Thoracic aorta (tissue), 2 donors: ENCODE measurements around the gene LHX6. TPM values are rescaled to one million over a fixed set of nuclear protein-coding genes. Genes with fewer than 3 reads are reported as not detected.

Source experiments
- ATAC-seq: fragments of 150-250 bp; one replicate; pipeline ENCODE4 v1.8.0; 2017; ENCODE audit warnings: low read depth; ENCODE audit not compliant: insufficient number of reproducible peaks, low FRiP score
- DNase-seq: peaks from one replicate; pipeline ENCODE4 v3.0.0-alpha.2; 2020; ENCODE audit warnings: low spot score
- H3K27ac ChIP-seq, 2 donors: fragments of 200-600 bp; sonication (generic); 1 replicate in 1 of 2; 2 replicates in 1 of 2; pipeline ENCODE4 v1.5.1; 2016; ENCODE audit warnings: mild to moderate bottlenecking in 2 of 2, moderate library complexity in 2 of 2
- H3K27me3 ChIP-seq: fragments of 200-600 bp; sonication (generic); replicated peaks from 2 replicates; pipeline ENCODE4 v1.6.0; 2016; ENCODE audit warnings: mild to moderate bottlenecking; ENCODE audit not compliant: insufficient read depth
- H3K36me3 ChIP-seq: fragments of 200-600 bp; sonication (generic); one replicate; pipeline ENCODE4 v1.5.1; 2016
- H3K4me1 ChIP-seq, 2 donors: fragments of 200-600 bp; sonication (generic); 1 replicate in 1 of 2; 2 replicates in 1 of 2; pipeline versions ENCODE4 v1.5.1 to v1.6.0; 2016; ENCODE audit warnings: low read depth in 2 of 2, mild to moderate bottlenecking in 1 of 2; ENCODE audit not compliant: control insufficient read depth in 1 of 2
- H3K4me3 ChIP-seq: fragments of 200-600 bp; sonication (generic); 2 replicates; pipeline ENCODE4 v1.5.1; 2016; ENCODE audit warnings: mild to moderate bottlenecking
- H3K9me3 ChIP-seq: fragments of 200-600 bp; sonication (generic); 2 replicates; pipeline ENCODE4 v1.5.1; 2016
- total RNA-seq, 2 donors: library from RNA; depleted of rRNA; stranded (reverse); fragments of >200 nt; gene quantifications; one replicate each; pipeline versions ENCODE4 v1.1.0 to v1.2.3, GENCODE V29; 2016
- TF ChIP-seq, protein P1 (sequence below): fragments of 200-600 bp; sonication (generic); IDR thresholded peaks from one replicate; pipeline ENCODE4 v1.5.1; 2019; ENCODE audit warnings: antibody characterized with exemption

LHX6 gene
- total RNA-seq, 2 donors from 2014 or later, result 5.0 to 6.5 TPM

- no peak for DNase-seq
- Histone ChIP-seq H3K27me3 (peaks cover 37% of the 10 kb centered on the region), H3K4me3 (peak overlapping the region; percentile 45)
Measured at GRCh38 chr9:122227575-122227900, 1.2 kb downstream of the LHX6 start.

DNA sequence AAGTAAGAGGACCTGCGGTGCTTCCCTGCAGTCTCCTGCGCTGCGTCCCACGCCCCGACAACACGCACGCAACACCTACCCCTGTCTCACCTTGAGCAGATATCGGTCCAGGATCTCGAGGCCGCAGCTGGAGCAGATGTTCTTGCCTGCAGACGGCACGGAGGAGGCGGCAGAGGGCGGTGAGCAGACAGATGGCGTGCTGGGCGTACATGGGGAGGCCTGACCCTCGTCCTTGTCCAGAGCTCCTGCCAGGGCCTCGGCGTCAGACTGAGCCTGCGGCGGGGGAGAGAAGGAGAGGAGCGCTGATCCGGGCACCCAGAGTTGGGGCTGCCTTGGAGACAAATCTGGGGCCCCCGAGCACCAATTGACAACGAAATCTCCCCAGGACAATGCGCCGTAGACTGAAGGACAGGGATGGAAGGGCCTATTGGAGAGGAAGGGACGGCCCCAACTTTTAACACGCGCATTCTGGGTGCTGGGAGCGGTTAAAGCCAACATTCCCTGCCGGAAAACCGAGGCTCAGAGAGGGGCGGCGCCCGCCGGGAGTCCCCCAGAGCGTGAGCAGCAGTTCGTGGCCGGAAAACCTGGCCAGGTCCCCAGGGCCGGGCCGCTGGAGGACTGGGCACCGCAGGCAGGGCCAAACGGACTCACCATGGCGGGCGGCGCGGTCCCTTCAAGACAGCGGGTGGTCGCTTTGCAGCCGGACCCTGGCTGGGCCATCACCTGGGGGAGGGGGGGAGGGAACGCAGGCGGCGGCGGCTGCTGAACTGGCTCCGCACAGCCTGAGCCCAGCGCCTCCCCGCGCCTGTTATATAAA, 1.8 kb downstream of the LHX6 start:
- DNase-seq (no peak), ATAC-seq (no peak)
- Histone ChIP-seq H3K9me3 (no peaks in the 10 kb centered on the region), H3K36me3 (no peaks in the 10 kb centered on the region), H3K4me1 (peaks cover 8 to 34% of the 10 kb centered on the region in 2 donors), H3K27ac (no peak overlapping the region), H3K4me3 (peak overlapping the region; percentile 45), H3K27me3 (peaks cover 37% of the 10 kb centered on the region)
- TF ChIP-seq, protein P1, sequence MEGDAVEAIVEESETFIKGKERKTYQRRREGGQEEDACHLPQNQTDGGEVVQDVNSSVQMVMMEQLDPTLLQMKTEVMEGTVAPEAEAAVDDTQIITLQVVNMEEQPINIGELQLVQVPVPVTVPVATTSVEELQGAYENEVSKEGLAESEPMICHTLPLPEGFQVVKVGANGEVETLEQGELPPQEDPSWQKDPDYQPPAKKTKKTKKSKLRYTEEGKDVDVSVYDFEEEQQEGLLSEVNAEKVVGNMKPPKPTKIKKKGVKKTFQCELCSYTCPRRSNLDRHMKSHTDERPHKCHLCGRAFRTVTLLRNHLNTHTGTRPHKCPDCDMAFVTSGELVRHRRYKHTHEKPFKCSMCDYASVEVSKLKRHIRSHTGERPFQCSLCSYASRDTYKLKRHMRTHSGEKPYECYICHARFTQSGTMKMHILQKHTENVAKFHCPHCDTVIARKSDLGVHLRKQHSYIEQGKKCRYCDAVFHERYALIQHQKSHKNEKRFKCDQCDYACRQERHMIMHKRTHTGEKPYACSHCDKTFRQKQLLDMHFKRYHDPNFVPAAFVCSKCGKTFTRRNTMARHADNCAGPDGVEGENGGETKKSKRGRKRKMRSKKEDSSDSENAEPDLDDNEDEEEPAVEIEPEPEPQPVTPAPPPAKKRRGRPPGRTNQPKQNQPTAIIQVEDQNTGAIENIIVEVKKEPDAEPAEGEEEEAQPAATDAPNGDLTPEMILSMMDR, result no peak

More at GRCh38 chr9:122227575-122227900, 1.2 kb downstream of the LHX6 start:
- Histone ChIP-seq H3K27ac (no peak overlapping the region), H3K9me3 (no peaks in the 10 kb centered on the region), H3K4me1 (peaks cover 8 to 34% of the 10 kb centered on the region in 2 donors), H3K36me3 (no peaks in the 10 kb centered on the region)
- ATAC-seq, result no peak
- TF ChIP-seq, protein P1, result no peak

- no peak for DNase-seq
- Histone ChIP-seq H3K4me1 (peaks cover 8 to 34% of the 10 kb centered on the region in 2 donors), H3K27ac (no peak overlapping the region), H3K27me3 (peaks cover 42% of the 10 kb centered on the region), H3K9me3 (no peaks in the 10 kb centered on the region), H3K4me3 (peak overlapping the region; percentile 49), H3K36me3 (no peaks in the 10 kb centered on the region)
- no peak for ATAC-seq
- TF ChIP-seq, protein P1, result no peak
Measured at GRCh38 chr9:122226142-122226757, 2.5 kb downstream of the LHX6 start.

GRCh38 chr9:122225312-122226141, 3.2 kb downstream of the LHX6 start:
- Histone ChIP-seq H3K27me3 (peaks cover 46% of the 10 kb centered on the region), H3K4me3 (peak overlapping the region; percentile 49), H3K9me3 (no peaks in the 10 kb centered on the region), H3K36me3 (no peaks in the 10 kb centered on the region), H3K4me1 (peaks cover 9 to 37% of the 10 kb centered on the region in 2 donors), H3K27ac (no peak overlapping the region)
- TF ChIP-seq, protein P1, result no peak
- no peak for DNase-seq
- no peak for ATAC-seq

DNA sequence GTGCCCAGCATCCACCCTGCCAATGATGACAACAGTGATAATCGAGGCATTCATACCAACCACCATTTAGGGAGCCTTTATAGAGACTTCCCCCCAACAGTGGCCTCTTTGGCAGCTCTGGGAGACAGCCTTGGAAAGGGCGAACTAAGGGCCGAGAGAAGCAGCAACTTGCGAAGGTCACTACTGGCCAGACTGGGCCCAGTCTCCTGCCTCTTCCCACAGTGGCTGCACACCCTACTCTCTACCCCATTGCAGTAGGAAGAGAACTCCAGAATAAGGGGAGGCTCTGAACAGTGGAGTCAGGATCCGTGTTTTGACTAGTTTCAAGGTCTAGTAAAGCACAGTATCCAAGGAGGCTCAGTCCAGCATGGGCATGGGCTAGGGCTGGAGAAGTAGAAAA, 5.3 kb downstream of the LHX6 start:
- Histone ChIP-seq H3K4me1 (peaks cover 22 to 51% of the 10 kb centered on the region in 2 donors), H3K27ac (no peak overlapping the region), H3K27me3 (peaks cover 34% of the 10 kb centered on the region), H3K36me3 (no peaks in the 10 kb centered on the region), H3K4me3 (no peak overlapping the region), H3K9me3 (no peaks in the 10 kb centered on the region)
- TF ChIP-seq, protein P1, result no peak
- ATAC-seq (no peak), DNase-seq (no peak)
